Spleen (tissue), 7 donors: Measurements from ENCODE around the gene DLG1.

ENCODE experiments used
- POLR2A ChIP-seq, 3 donors: fragments of 450-650 bp; IDR thresholded peaks; one replicate each; pipeline ENCODE4 v1.5.1; 2017; ENCODE audit warnings: antibody characterized with exemption in 3 of 3, mild to moderate bottlenecking in 1 of 3
- POLR2AphosphoS5 ChIP-seq, 3 donors: sonication (generic); formaldehyde crosslinking; IDR thresholded peaks; one replicate each; pipeline ENCODE4 v1.5.1; 2017; ENCODE audit warnings: antibody characterized with exemption in 3 of 3
- TF ChIP-seq, protein P1 (sequence below), 11 experiments: fragments of 200-600 bp in 7 of 11; fragments of 450-650 bp in 4 of 11; sonication (generic) in 4 of 11; IDR thresholded peaks in 8 of 11; conservative IDR thresholded peaks in 3 of 11; 1 replicate in 7 of 11; 2 replicates in 4 of 11; pipeline versions ENCODE4 v1.4.0 to v1.8.0; 2016 to 2021; ENCODE audit warnings: antibody characterized with exemption in 11 of 11, inconsistent platforms in 4 of 11, mild to moderate bottlenecking in 1 of 11
- donor health status: DM: no; HTN: no; CAD: no; lungs with moderate emphysema.
- donor health status: DM: no; HTN: no; CAD: no.
- donor health status: DM: no; HTN: no; CAD: no.

DNA sequence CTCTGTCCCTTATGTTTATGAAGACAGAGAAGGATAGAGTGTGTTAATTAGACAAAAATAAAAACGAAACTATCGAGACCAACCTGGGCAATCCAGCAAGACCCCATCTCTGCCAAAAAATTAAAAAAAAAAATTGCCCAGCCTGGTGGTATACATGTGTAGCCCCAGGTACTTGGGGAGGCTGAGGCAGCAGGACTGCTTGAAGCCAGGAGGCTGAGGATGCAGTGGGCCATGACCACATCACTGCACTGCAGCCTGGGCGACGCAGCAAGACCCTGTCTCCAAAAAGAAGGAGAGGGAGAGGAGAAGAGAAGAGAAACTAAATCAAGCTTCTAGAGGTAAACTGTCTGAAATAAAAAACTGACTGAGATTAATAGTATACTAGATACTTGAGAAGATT, 32.1 kb downstream of the DLG1 start:
- TF ChIP-seq, protein P1, sequence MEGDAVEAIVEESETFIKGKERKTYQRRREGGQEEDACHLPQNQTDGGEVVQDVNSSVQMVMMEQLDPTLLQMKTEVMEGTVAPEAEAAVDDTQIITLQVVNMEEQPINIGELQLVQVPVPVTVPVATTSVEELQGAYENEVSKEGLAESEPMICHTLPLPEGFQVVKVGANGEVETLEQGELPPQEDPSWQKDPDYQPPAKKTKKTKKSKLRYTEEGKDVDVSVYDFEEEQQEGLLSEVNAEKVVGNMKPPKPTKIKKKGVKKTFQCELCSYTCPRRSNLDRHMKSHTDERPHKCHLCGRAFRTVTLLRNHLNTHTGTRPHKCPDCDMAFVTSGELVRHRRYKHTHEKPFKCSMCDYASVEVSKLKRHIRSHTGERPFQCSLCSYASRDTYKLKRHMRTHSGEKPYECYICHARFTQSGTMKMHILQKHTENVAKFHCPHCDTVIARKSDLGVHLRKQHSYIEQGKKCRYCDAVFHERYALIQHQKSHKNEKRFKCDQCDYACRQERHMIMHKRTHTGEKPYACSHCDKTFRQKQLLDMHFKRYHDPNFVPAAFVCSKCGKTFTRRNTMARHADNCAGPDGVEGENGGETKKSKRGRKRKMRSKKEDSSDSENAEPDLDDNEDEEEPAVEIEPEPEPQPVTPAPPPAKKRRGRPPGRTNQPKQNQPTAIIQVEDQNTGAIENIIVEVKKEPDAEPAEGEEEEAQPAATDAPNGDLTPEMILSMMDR (IDR thresholded peaks at IDR 0.05 in 8 of 11, conservative IDR thresholded peaks at IDR 0.05 in 3 of 11) = no peak
- TF ChIP-seq POLR2AphosphoS5 (IDR thresholded peaks at IDR 0.05) (no peak), POLR2A (IDR thresholded peaks at IDR 0.05) (no peak)
